HCT116 (cell line): ENCODE results near the gene PTTG1IP. TPM values are rescaled to one million over a fixed set of nuclear protein-coding genes. Genes with fewer than 3 reads are reported as not detected.

ENCODE experiments used
- ATAC-seq: fragments of 200-7000 bp; cut with Tn5 transposase; 2 replicates; pipeline ENCODE4 v1.9.1; 2020; ENCODE audit warnings: mild to moderate bottlenecking, moderate library complexity
- BruUV-seq: library from RNA; stranded (reverse); fragments of 400-500 nt; replicated peaks from 2 replicates; lab custom pipeline; 2021; lab: Mats Ljungman, UMichigan
- CTCF ChIA-PET: fragments of 300-600 bp; sonication (Branson Sonifier 250); formaldehyde crosslinking; loops from one replicate; lab custom pipeline; 2021; ENCODE audit warnings: antibody characterized with exemption; lab: Charles Lee
- POLR2A ChIA-PET: fragments of 300-600, 350-600 bp; sonication (Branson Sonifier 250); formaldehyde crosslinking; loops from one replicate; lab custom pipeline; 2021; ENCODE audit warnings: antibody characterized with exemption; lab: Charles Lee
- RAD21 ChIA-PET, 2 experiments: fragments of 300-600 bp; sonication (Branson Sonifier 250); formaldehyde crosslinking; loops; one replicate each; lab custom pipeline; 2023; ENCODE audit warnings: low total read pairs in 2 of 2; ENCODE audit not compliant: uncharacterized antibody in 2 of 2, unreplicated experiment in 2 of 2, low non-redundant PET in 1 of 2; lab: Charles Lee
- DNase-seq: peaks from one replicate; pipeline ENCODE4 v3.0.0-alpha.2; 2010; ENCODE audit warnings: low read depth, low spot score
- H2AFZ ChIP-seq: fragments of 200-600 bp; shearing (Covaris generic), sonication (generic); 2 replicates; pipeline ENCODE4 v1.6.1; 2017; ENCODE audit warnings: low read depth, mixed run types, mixed read lengths, antibody characterized with exemption, low read length; ENCODE audit not compliant: poor library complexity, severe bottlenecking
- H3K27ac ChIP-seq: 2 replicates; pipeline ENCODE4 v1.5.1; 2012; ENCODE audit warnings: low read depth, low read length
- H3K27me3 ChIP-seq: fragments of 200-600 bp; sonication (generic); 2 replicates; pipeline ENCODE4 v1.6.1; 2016; ENCODE audit warnings: mixed run types, low read length, mixed read lengths; ENCODE audit not compliant: insufficient read depth
- H3K36me3 ChIP-seq, 2 experiments: fragments of 200-500 bp in 1 of 2; fragments of 200-600 bp in 1 of 2; sonication (Bioruptor generic) in 1 of 2; sonication (generic) in 1 of 2; 2 replicates each; pipeline versions ENCODE4 v1.5.1 to v1.6.1; 2014 to 2016; ENCODE audit warnings: low read length in 2 of 2, inconsistent platforms in 1 of 2, mixed read lengths in 1 of 2, mixed run types in 1 of 2; ENCODE audit not compliant: insufficient read depth in 2 of 2, control insufficient read depth in 1 of 2
- H3K4me1 ChIP-seq, 2 experiments: fragments of 200-600 bp in 1 of 2; sonication (generic) in 1 of 2; 2 replicates each; pipeline versions ENCODE4 v1.5.1 to v1.6.1; 2012 to 2017; ENCODE audit warnings: low read length in 2 of 2, inconsistent platforms in 1 of 2, mild to moderate bottlenecking in 1 of 2, mixed read lengths in 1 of 2, mixed run types in 1 of 2, moderate library complexity in 1 of 2; ENCODE audit not compliant: insufficient read depth in 2 of 2, control insufficient read depth in 1 of 2
- H3K4me2 ChIP-seq: fragments of 200-600 bp; sonication (generic); 2 replicates; pipeline ENCODE4 v1.6.1; 2017; ENCODE audit warnings: mixed run types, low read length, mixed read lengths
- H3K4me3 ChIP-seq, 2 experiments: fragments of 200-600 bp in 1 of 2; sonication (generic) in 1 of 2; replicated peaks in 1 of 2; 2 replicates each; pipeline ENCODE4 v1.5.1; 2011 to 2016; ENCODE audit warnings: low read length in 2 of 2, control low read depth in 1 of 2, low read depth in 1 of 2, mild to moderate bottlenecking in 1 of 2, mixed read lengths in 1 of 2, mixed run types in 1 of 2
- H3K79me2 ChIP-seq: fragments of 200-600 bp; sonication (generic); 2 replicates; pipeline ENCODE4 v1.6.1; 2017; ENCODE audit warnings: mild to moderate bottlenecking, mixed run types, low read length, moderate library complexity, mixed read lengths; ENCODE audit not compliant: insufficient read depth
- H3K9ac ChIP-seq: fragments of 200-600 bp; sonication (generic); 2 replicates; pipeline ENCODE4 v1.6.1; 2016; ENCODE audit warnings: low read length, mixed read lengths
- H3K9me2 ChIP-seq: fragments of 200-600 bp; sonication (generic), shearing (Covaris generic); 2 replicates; pipeline ENCODE4 v1.6.1; 2017; ENCODE audit warnings: mixed run types, mild to moderate bottlenecking, moderate library complexity; ENCODE audit not compliant: insufficient read depth
- H3K9me3 ChIP-seq, 2 experiments: fragments of 200-500 bp in 1 of 2; fragments of 200-600 bp in 1 of 2; sonication (Bioruptor generic) in 1 of 2; sonication (generic) in 1 of 2; 2 replicates each; pipeline ENCODE4 v1.6.1; 2014 to 2017; ENCODE audit warnings: low read length in 2 of 2, mixed read lengths in 2 of 2, inconsistent platforms in 1 of 2, low read depth in 1 of 2, mild to moderate bottlenecking in 1 of 2, mixed run types in 1 of 2, moderate library complexity in 1 of 2; ENCODE audit not compliant: control insufficient read depth in 1 of 2, insufficient read depth in 1 of 2
- H4K20me1 ChIP-seq: fragments of 200-600 bp; sonication (generic), shearing (Covaris generic); 2 replicates; pipeline ENCODE4 v1.6.1; 2017; ENCODE audit warnings: mixed run types, mild to moderate bottlenecking, moderate library complexity; ENCODE audit not compliant: insufficient read depth
- CBX3 ChIP-seq: IDR thresholded peaks from 2 replicates; pipeline ENCODE4 v1.6.1; 2012; ENCODE audit warnings: low read depth
- CEBPB ChIP-seq: IDR thresholded peaks from 2 replicates; pipeline ENCODE4 v1.6.1; 2012; ENCODE audit warnings: low read depth
- EGR1 ChIP-seq: IDR thresholded peaks from 2 replicates; pipeline ENCODE4 v1.6.1; 2012; ENCODE audit warnings: low read depth
- EZH2 ChIP-seq: fragments of 200-600 bp; sonication (generic); IDR thresholded peaks from 2 replicates; pipeline ENCODE4 v1.6.1; 2017; ENCODE audit warnings: antibody characterized with exemption, mixed run types
- EZH2phosphoT487 ChIP-seq: fragments of 200-600 bp; IDR thresholded peaks from 2 replicates; pipeline ENCODE4 v1.6.1; 2018; ENCODE audit warnings: antibody characterized with exemption, borderline replicate concordance
- FOSL1 ChIP-seq: IDR thresholded peaks from 2 replicates; pipeline ENCODE4 v1.6.1; 2012; ENCODE audit warnings: low read depth
- JUND ChIP-seq: IDR thresholded peaks from 2 replicates; pipeline ENCODE4 v1.6.1; 2012
- POLR2A ChIP-seq: IDR thresholded peaks from 2 replicates; pipeline ENCODE4 v1.7.0; 2011; ENCODE audit warnings: borderline replicate concordance; ENCODE audit not compliant: insufficient read depth, insufficient read length; ENCODE audit errors: extremely low read depth
- REST ChIP-seq: IDR thresholded peaks from 2 replicates; pipeline ENCODE4 v1.6.1; 2012; ENCODE audit warnings: low read depth
- SP1 ChIP-seq: IDR thresholded peaks from 2 replicates; pipeline ENCODE4 v1.6.1; 2012; ENCODE audit warnings: low read depth
- YY1 ChIP-seq: IDR thresholded peaks from 2 replicates; pipeline ENCODE4 v1.6.1; 2011; ENCODE audit warnings: low read length, low read depth, moderate library complexity, mild to moderate bottlenecking; ENCODE audit not compliant: insufficient replicate concordance; ENCODE audit errors: extremely low read depth
- ZNF274 ChIP-seq: fragments of 200-500 bp; sonication (Bioruptor generic); IDR thresholded peaks from 2 replicates; pipeline ENCODE4 v1.6.1; 2014; ENCODE audit warnings: mild to moderate bottlenecking, low read depth, low read length, inconsistent platforms
- intact Hi-C: fragments of 100-400 bp; cut with micrococcal nuclease; formaldehyde crosslinking; loops from 2 replicates; pipeline ENCODE4 v1.10.0; 2022
- total RNA-seq: library from RNA; stranded (reverse); gene quantifications from one replicate; pipeline ENCODE4 v1.2.1, GENCODE V29; 2021; ENCODE audit not compliant: unreplicated experiment
- TF ChIP-seq, protein P1 (sequence below): IDR thresholded peaks from 2 replicates; pipeline ENCODE4 v1.6.1; 2012

The PTTG1IP gene
- total RNA-seq, 1 experiment from 2014 or later = 83.4 TPM

GRCh38 chr21:44842721-44843445, 30.6 kb downstream of the PTTG1IP start:
- no peak overlapping the region for H3K4me3 ChIP-seq
- H3K9me3 ChIP-seq = no peaks in the 10 kb centered on the region
- H4K20me1 ChIP-seq = no peaks in the 10 kb centered on the region
- POLR2A ChIA-PET = no interaction called here
- intact Hi-C loops = no loop called here
- no peaks in the 10 kb centered on the region for H3K36me3 ChIP-seq
- peaks cover 10 to 17% of the 10 kb centered on the region in 2 experiments; a peak in 3 of 4 replicates for H3K4me1 ChIP-seq
- H3K4me2 ChIP-seq = no peak overlapping the region
- CTCF ChIA-PET = no interaction called here
- no peak overlapping the region for H3K9ac ChIP-seq
- H3K9me2 ChIP-seq = no peaks in the 10 kb centered on the region
- DNase-seq = no peak
- no peaks in the 10 kb centered on the region for H3K79me2 ChIP-seq
- RAD21 ChIA-PET = no interaction called here
- no peaks in the 10 kb centered on the region for H3K27me3 ChIP-seq
- TF ChIP-seq EGR1 (no peak), REST (no peak), ZNF274 (no peak), FOSL1 (no peak), CBX3 (no peak), EZH2 (no peak), YY1 (no peak), JUND (no peak), CEBPB (no peak), SP1 (no peak), POLR2A (no peak), EZH2phosphoT487 (no peak)
- TF ChIP-seq, protein P1, sequence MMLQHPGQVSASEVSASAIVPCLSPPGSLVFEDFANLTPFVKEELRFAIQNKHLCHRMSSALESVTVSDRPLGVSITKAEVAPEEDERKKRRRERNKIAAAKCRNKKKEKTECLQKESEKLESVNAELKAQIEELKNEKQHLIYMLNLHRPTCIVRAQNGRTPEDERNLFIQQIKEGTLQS = no peak
- no peak overlapping the region for H3K27ac ChIP-seq
- H2AFZ ChIP-seq = no peak overlapping the region
- BruUV-seq = no TSS peak
- ATAC-seq = no peak
